Activated CD4-positive, alpha-beta memory T cell treated with anti-CD3 and anti-CD28 coated beads for 36 hours (primary cell): ENCODE data around the gene AP4E1. TPM values are rescaled to one million over a fixed set of nuclear protein-coding genes. Genes with fewer than 3 reads are reported as not detected.
A peak's percentile ranks its signal among the peaks of the same experiment; 100 is the strongest.

Experiments
- CTCF ChIA-PET: fragments of 350-600 bp; sonication (Branson Sonifier 250); formaldehyde crosslinking; loops from one replicate; lab custom pipeline; 2021; ENCODE audit warnings: antibody characterized with exemption, inconsistent platforms; lab: Charles Lee
- POLR2A ChIA-PET: fragments of 350-600 bp; sonication (Branson Sonifier 250); formaldehyde crosslinking; loops from one replicate; lab custom pipeline; 2021; ENCODE audit warnings: antibody characterized with exemption; lab: Charles Lee
- DNase-seq: peaks from one replicate; pipeline ENCODE4 v3.0.0-alpha.2; 2020
- H3K27ac Mint-ChIP-seq: one replicate; pipeline ENCODE4 v1.8.0; 2021; ENCODE audit warnings: mixed read lengths
- H3K27me3 Mint-ChIP-seq: one replicate; pipeline ENCODE4 v1.8.0; 2021; ENCODE audit warnings: mixed read lengths
- H3K36me3 Mint-ChIP-seq: one replicate; pipeline ENCODE4 v1.8.0; 2021; ENCODE audit warnings: mixed read lengths
- H3K4me1 Mint-ChIP-seq: one replicate; pipeline ENCODE4 v1.8.0; 2021; ENCODE audit warnings: low read depth, mixed read lengths
- H3K4me3 Mint-ChIP-seq: one replicate; pipeline ENCODE4 v1.8.0; 2021; ENCODE audit warnings: mild to moderate bottlenecking, mixed read lengths
- H3K9me3 Mint-ChIP-seq: one replicate; pipeline ENCODE4 v1.8.0; 2021; ENCODE audit warnings: mixed read lengths
- intact Hi-C: fragments of 100-400 bp; cut with micrococcal nuclease; formaldehyde crosslinking; loops from one replicate; pipeline ENCODE4 v1.15.1; 2023
- total RNA-seq, 2 experiments: library from RNA; stranded (reverse); gene quantifications; one replicate each; pipeline ENCODE4 v1.2.3, GENCODE V29; 2021

AP4E1 gene
- total RNA-seq, 2 experiments from 2014 or later, result 12.0 to 12.7 TPM

GRCh38 chr15:50876989-50877360 is 31.5 kb upstream of the AP4E1 start:
- Mint-ChIP-seq H3K9me3 (no peaks in the 10 kb centered on the region), H3K27me3 (peaks cover 3% of the 10 kb centered on the region), H3K4me1 (peaks cover 48% of the 10 kb centered on the region), H3K27ac (peak overlapping the region; percentile 14), H3K4me3 (peak overlapping the region; percentile 71), H3K36me3 (no peaks in the 10 kb centered on the region)
- CTCF ChIA-PET, result interaction anchor here (0.6 to 2.7 kb wide), 25 partner anchors 10 to 599 kb away, joined by 3 to 34 read pairs (median 4); no protein-coding TSS in a partner anchor
- POLR2A ChIA-PET, result interaction anchor here (0.7 to 1.0 kb wide), 3 partner anchors 8 to 112 kb away, joined by 3 to 7 read pairs (median 4); no protein-coding TSS in a partner anchor
- DNase-seq, result peak; percentile 70
- intact Hi-C loops, result loop anchor here (1.0 kb wide), 2 partner anchors 8 to 202 kb away; no protein-coding TSS in a partner anchor

- Mint-ChIP-seq H3K27me3 (no peaks in the 10 kb centered on the region), H3K4me3 (no peak overlapping the region), H3K27ac (peak overlapping the region; percentile 73), H3K36me3 (no peaks in the 10 kb centered on the region), H3K9me3 (no peaks in the 10 kb centered on the region), H3K4me1 (peaks cover 58% of the 10 kb centered on the region)
- intact Hi-C loops, result loop anchor here (1.0 kb wide), 1 partner anchor 193 kb away; the partner anchor contains the start of gene TRPM7
- ChIA-PET POLR2A (interaction anchor here (0.8 to 1.5 kb wide), 6 partner anchors 28 to 197 kb away, joined by 3 to 6 read pairs (median 3); partner anchors contain the start of gene SPPL2A), CTCF (interaction anchor here (0.7 to 2.2 kb wide), 7 partner anchors 8 to 203 kb away, joined by 3 to 13 read pairs (median 3); no protein-coding TSS in a partner anchor)
- peak; percentile 40 for DNase-seq
These were observed 29.4 kb upstream of the AP4E1 start for GRCh38 chr15:50879016-50879617.

- CTCF ChIA-PET, result interaction anchor here (1.0 to 2.4 kb wide), 5 partner anchors 27 to 206 kb away, joined by 3 to 11 read pairs (median 4); partner anchors contain the start of gene AP4E1
- no peaks in the 10 kb centered on the region for H3K36me3 Mint-ChIP-seq
- POLR2A ChIA-PET, result interaction anchor here (0.6 to 2.7 kb wide), 5 partner anchors 27 to 602 kb away, joined by 3 to 14 read pairs (median 10); partner anchors contain the start of genes GABPB1 and SPPL2A
- H3K4me1 Mint-ChIP-seq, result peaks cover 69% of the 10 kb centered on the region
- no peaks in the 10 kb centered on the region for H3K9me3 Mint-ChIP-seq
- H3K27ac Mint-ChIP-seq, result peak overlapping the region; percentile 95
- peak overlapping the region; percentile 9 for H3K4me3 Mint-ChIP-seq
- no peaks in the 10 kb centered on the region for H3K27me3 Mint-ChIP-seq
- DNase-seq, result no peak
- intact Hi-C loops, result loop anchor here (1.0 to 5.0 kb wide), 3 partner anchors 27 to 743 kb away; partner anchors contain the start of gene USP8
These were observed 28.3 kb upstream of the AP4E1 start for GRCh38 chr15:50880206-50880605.

- no peak for DNase-seq
- intact Hi-C loops, result loop anchor here (1.0 to 5.0 kb wide), 4 partner anchors 27 to 743 kb away; partner anchors contain the start of genes SPPL2A and USP8
These were observed 27.8 kb upstream of the AP4E1 start for GRCh38 chr15:50880651-50881114.

GRCh38 chr15:50881121-50882048 is 27.1 kb upstream of the AP4E1 start:
- Mint-ChIP-seq H3K27me3 (no peaks in the 10 kb centered on the region), H3K4me1 (peaks cover 81% of the 10 kb centered on the region), H3K27ac (peak overlapping the region; percentile 95), H3K9me3 (no peaks in the 10 kb centered on the region), H3K36me3 (no peaks in the 10 kb centered on the region), H3K4me3 (no peak overlapping the region)
- ChIA-PET CTCF (interaction anchor here (1.0 to 2.4 kb wide), 5 partner anchors 26 to 207 kb away, joined by 3 to 11 read pairs (median 4); partner anchors contain the start of gene AP4E1), POLR2A (interaction anchor here (1.2 to 2.7 kb wide), 3 partner anchors 26 to 527 kb away, joined by 10 to 14 read pairs (median 11); partner anchors contain the start of genes GABPB1 and SPPL2A)
- DNase-seq, result no peak
- intact Hi-C loops, result loop anchor here (1.0 to 5.0 kb wide), 2 partner anchors 116 to 744 kb away; partner anchors contain the start of gene SPPL2A

More at GRCh38 chr15:50880651-50881114, 27.8 kb upstream of the AP4E1 start:
- H3K9me3 Mint-ChIP-seq, result no peaks in the 10 kb centered on the region
- POLR2A ChIA-PET, result interaction anchor here (1.2 to 2.7 kb wide), 3 partner anchors 27 to 526 kb away, joined by 10 to 14 read pairs (median 11); partner anchors contain the start of genes GABPB1 and SPPL2A
- peaks cover 74% of the 10 kb centered on the region for H3K4me1 Mint-ChIP-seq
- CTCF ChIA-PET, result interaction anchor here (1.0 to 2.4 kb wide), 5 partner anchors 27 to 206 kb away, joined by 3 to 11 read pairs (median 4); partner anchors contain the start of gene AP4E1
- peak overlapping the region; percentile 95 for H3K27ac Mint-ChIP-seq
- no peaks in the 10 kb centered on the region for H3K36me3 Mint-ChIP-seq
- H3K27me3 Mint-ChIP-seq, result no peaks in the 10 kb centered on the region
- H3K4me3 Mint-ChIP-seq, result peak overlapping the region; percentile 9

GRCh38 chr15:50883903-50884302 is 24.6 kb upstream of the AP4E1 start:
- DNase-seq, result peak; percentile 34
- ChIA-PET POLR2A (no interaction called here), CTCF (no interaction called here)
- no peaks in the 10 kb centered on the region for H3K36me3 Mint-ChIP-seq
- intact Hi-C loops, result loop anchor here (2.0 to 5.0 kb wide), 2 partner anchors 531 to 747 kb away; no protein-coding TSS in a partner anchor
- H3K4me3 Mint-ChIP-seq, result no peak overlapping the region
- H3K27me3 Mint-ChIP-seq, result no peaks in the 10 kb centered on the region
- H3K4me1 Mint-ChIP-seq, result peaks cover 65% of the 10 kb centered on the region
- H3K27ac Mint-ChIP-seq, result peak overlapping the region; percentile 56
- H3K9me3 Mint-ChIP-seq, result no peaks in the 10 kb centered on the region

- CTCF ChIA-PET, result interaction anchor here (1.0 to 4.3 kb wide), 4 partner anchors 8 to 210 kb away, joined by 3 to 34 read pairs (median 13); no protein-coding TSS in a partner anchor
- Mint-ChIP-seq H3K4me3 (no peak overlapping the region), H3K27me3 (no peaks in the 10 kb centered on the region), H3K9me3 (no peaks in the 10 kb centered on the region), H3K27ac (no peak overlapping the region), H3K36me3 (no peaks in the 10 kb centered on the region), H3K4me1 (peaks cover 58% of the 10 kb centered on the region)
- POLR2A ChIA-PET, result interaction anchor here (1.2 to 1.6 kb wide), 3 partner anchors 8 to 24 kb away, joined by 4 to 12 read pairs (median 5); no protein-coding TSS in a partner anchor
- intact Hi-C loops, result loop anchor here (2.0 to 5.0 kb wide), 2 partner anchors 532 to 747 kb away; no protein-coding TSS in a partner anchor
- no peak for DNase-seq
These were observed 23.9 kb upstream of the AP4E1 start for GRCh38 chr15:50884540-50884939.

GRCh38 chr15:50886139-50886467 is 22.4 kb upstream of the AP4E1 start:
- POLR2A ChIA-PET, result interaction anchor here (1.6 kb wide), 1 partner anchor 21 kb away, joined by 12 read pairs; no protein-coding TSS in a partner anchor
- Mint-ChIP-seq H3K4me1 (peaks cover 44% of the 10 kb centered on the region), H3K36me3 (peaks cover 9% of the 10 kb centered on the region), H3K27ac (no peak overlapping the region), H3K9me3 (peaks cover 9% of the 10 kb centered on the region), H3K27me3 (no peaks in the 10 kb centered on the region), H3K4me3 (no peak overlapping the region)
- intact Hi-C loops, result loop anchor here (5.0 kb wide), 1 partner anchor 704 kb away; the partner anchor contains the start of gene SLC27A2
- CTCF ChIA-PET, result interaction anchor here (0.7 to 4.3 kb wide), 15 partner anchors 9 to 211 kb away, joined by 3 to 34 read pairs (median 6); no protein-coding TSS in a partner anchor
- no peak for DNase-seq

GRCh38 chr15:50886611-50887345 is 21.7 kb upstream of the AP4E1 start:
- Mint-ChIP-seq H3K27me3 (no peaks in the 10 kb centered on the region), H3K9me3 (peaks cover 11% of the 10 kb centered on the region), H3K4me3 (no peak overlapping the region), H3K36me3 (peaks cover 10% of the 10 kb centered on the region), H3K4me1 (peaks cover 38% of the 10 kb centered on the region), H3K27ac (no peak overlapping the region)
- intact Hi-C loops, result loop anchor here (5.0 kb wide), 1 partner anchor 704 kb away; the partner anchor contains the start of gene SLC27A2
- ChIA-PET POLR2A (no interaction called here), CTCF (interaction anchor here (0.7 to 4.3 kb wide), 15 partner anchors 8 to 212 kb away, joined by 3 to 34 read pairs (median 4); no protein-coding TSS in a partner anchor)
- DNase-seq, result no peak

- Mint-ChIP-seq H3K9me3 (peaks cover 11% of the 10 kb centered on the region), H3K4me1 (peaks cover 33% of the 10 kb centered on the region), H3K36me3 (peaks cover 10% of the 10 kb centered on the region), H3K4me3 (no peak overlapping the region), H3K27me3 (no peaks in the 10 kb centered on the region), H3K27ac (no peak overlapping the region)
- ChIA-PET POLR2A (no interaction called here), CTCF (interaction anchor here (0.9 to 4.3 kb wide), 3 partner anchors 12 to 115 kb away, joined by 3 to 34 read pairs (median 3); no protein-coding TSS in a partner anchor)
- intact Hi-C loops, result loop anchor here (5.0 kb wide), 1 partner anchor 706 kb away; the partner anchor contains the start of gene SLC27A2
- no peak for DNase-seq
These were observed 20.4 kb upstream of the AP4E1 start for GRCh38 chr15:50888054-50888453.
